Neural cell (in vitro differentiated cells): ENCODE data around the gene SDC3. TPM values are rescaled to one million over a fixed set of nuclear protein-coding genes. Genes with fewer than 3 reads are reported as not detected.

ENCODE experiments used
- H2AFZ ChIP-seq: fragments of 200-600, 300-800 bp; sonication (generic), shearing (Covaris generic); 2 replicates; pipeline ENCODE4 v1.6.0; 2014; ENCODE audit warnings: low read depth, mild to moderate bottlenecking, antibody characterized with exemption, low read length, moderate library complexity
- H3F3A ChIP-seq: fragments of 200-600 bp; shearing (Covaris generic); 2 replicates; pipeline ENCODE4 v1.6.1; 2016; ENCODE audit warnings: mild to moderate bottlenecking, moderate library complexity, mixed read lengths, antibody characterized with exemption, low read length; ENCODE audit not compliant: insufficient read depth, poor library complexity, severe bottlenecking
- H3K27ac ChIP-seq: fragments of 200-600, 300-800 bp; sonication (generic), shearing (Covaris generic); 2 replicates; pipeline ENCODE4 v1.5.1; 2014; ENCODE audit warnings: mild to moderate bottlenecking, low read length, moderate library complexity
- H3K27me3 ChIP-seq: fragments of 300-800, 200-600 bp; sonication (generic), shearing (Covaris generic); 2 replicates; pipeline ENCODE4 v1.6.0; 2014; ENCODE audit warnings: mild to moderate bottlenecking, low read depth, low read length, moderate library complexity; ENCODE audit not compliant: insufficient read depth
- H3K36me3 ChIP-seq: fragments of 300-800, 200-600 bp; sonication (generic), shearing (Covaris generic); 2 replicates; pipeline ENCODE4 v1.5.1; 2014; ENCODE audit warnings: mild to moderate bottlenecking, antibody characterized with exemption, low read length, moderate library complexity; ENCODE audit not compliant: insufficient read depth
- H3K4me2 ChIP-seq: fragments of 300-800, 200-600 bp; sonication (generic), shearing (Covaris generic); 2 replicates; pipeline ENCODE4 v1.6.0; 2014; ENCODE audit warnings: mild to moderate bottlenecking, low read length
- H3K4me3 ChIP-seq: fragments of 300-800, 200-600 bp; sonication (generic), shearing (Covaris generic); 2 replicates; pipeline ENCODE4 v1.5.1; 2014; ENCODE audit warnings: mild to moderate bottlenecking, low read length, moderate library complexity
- H3K79me2 ChIP-seq: fragments of 200-600 bp; shearing (Covaris generic); replicated peaks from 2 replicates; pipeline ENCODE4 v1.6.0; 2014; ENCODE audit warnings: mild to moderate bottlenecking, low read length, moderate library complexity; ENCODE audit not compliant: insufficient read depth
- H3K9ac ChIP-seq: fragments of 300-800, 200-600 bp; sonication (generic), shearing (Covaris generic); 2 replicates; pipeline ENCODE4 v1.6.1; 2016; ENCODE audit warnings: mild to moderate bottlenecking, low read length, mixed read lengths
- H3K9me2 ChIP-seq: fragments of 200-600 bp; shearing (Covaris generic); 2 replicates; pipeline ENCODE4 v1.6.1; 2016; ENCODE audit warnings: mild to moderate bottlenecking, low read length, mixed read lengths; ENCODE audit not compliant: insufficient read depth
- H3K9me3 ChIP-seq: fragments of 200-600, 300-800 bp; sonication (generic), shearing (Covaris generic); 2 replicates; pipeline ENCODE4 v1.6.1; 2016; ENCODE audit warnings: mild to moderate bottlenecking, mixed run types, low read length, moderate library complexity, mixed read lengths
- H4K20me1 ChIP-seq: fragments of 200-600 bp; shearing (Covaris generic); 2 replicates; pipeline ENCODE4 v1.6.1; 2016; ENCODE audit warnings: mild to moderate bottlenecking, mixed run types; ENCODE audit not compliant: insufficient read depth
- CTCF ChIP-seq: fragments of 450-650 bp; IDR thresholded peaks from 2 replicates; pipeline ENCODE4 v1.5.1; 2014; ENCODE audit warnings: antibody characterized with exemption, mild to moderate bottlenecking, moderate library complexity; ENCODE audit not compliant: poor library complexity, severe bottlenecking
- EP300 ChIP-seq: fragments of 450-650 bp; conservative IDR thresholded peaks from 2 replicates; pipeline ENCODE4 v1.6.1; 2014; ENCODE audit warnings: antibody characterized with exemption, mild to moderate bottlenecking, moderate library complexity; ENCODE audit not compliant: poor library complexity, severe bottlenecking
- EZH2 ChIP-seq: fragments of 200-600, 300-800 bp; shearing (Covaris generic), sonication (generic); IDR thresholded peaks from 2 replicates; pipeline ENCODE4 v1.6.1; 2014; ENCODE audit warnings: antibody characterized with exemption, low read length, borderline replicate concordance, mild to moderate bottlenecking; ENCODE audit not compliant: insufficient read depth, poor library complexity, severe bottlenecking
- MXI1 ChIP-seq: fragments of 450-650 bp; conservative IDR thresholded peaks from 2 replicates; pipeline ENCODE4 v1.6.1; 2014; ENCODE audit warnings: antibody characterized with exemption, mild to moderate bottlenecking; ENCODE audit not compliant: poor library complexity, severe bottlenecking
- POLR2AphosphoS5 ChIP-seq: IDR thresholded peaks from 2 replicates; pipeline ENCODE4 v1.6.1; 2012
- RAD21 ChIP-seq: fragments of 450-650 bp; conservative IDR thresholded peaks from 2 replicates; pipeline ENCODE4 v1.6.1; 2014; ENCODE audit warnings: antibody characterized with exemption, mild to moderate bottlenecking, moderate library complexity
- REST ChIP-seq: IDR thresholded peaks from 2 replicates; pipeline ENCODE4 v1.6.1; 2012; ENCODE audit warnings: borderline replicate concordance
- SMC3 ChIP-seq: fragments of 450-650 bp; conservative IDR thresholded peaks from 2 replicates; pipeline ENCODE4 v1.6.1; 2014; ENCODE audit warnings: antibody characterized with exemption, mild to moderate bottlenecking, moderate library complexity; ENCODE audit not compliant: poor library complexity
- TAF1 ChIP-seq: IDR thresholded peaks from 2 replicates; pipeline ENCODE4 v1.6.1; 2012; ENCODE audit warnings: low read depth
- polyA plus RNA-seq: library from polyadenylated mRNA; depleted of rRNA; stranded (reverse); fragments of >200 nt; gene quantifications from 2 replicates; pipeline ENCODE4 v1.2.3, GENCODE V29; 2014

The SDC3 gene
- polyA plus RNA-seq, 1 donor from 2014 or later: 55.2 TPM

GRCh38 chr1:30867537-30867936 lies 41.0 kb downstream of the SDC3 start:
- H3K9ac ChIP-seq: no peak overlapping the region
- no peak overlapping the region for H3K4me2 ChIP-seq
- H4K20me1 ChIP-seq: no peaks in the 10 kb centered on the region
- peaks cover 7% of the 10 kb centered on the region for H3K36me3 ChIP-seq
- no peaks in the 10 kb centered on the region for H3F3A ChIP-seq
- H2AFZ ChIP-seq: no peak overlapping the region
- TF ChIP-seq EP300: no peak
- no peak for TF ChIP-seq TAF1
- TF ChIP-seq REST: no peak
- TF ChIP-seq POLR2AphosphoS5: no peak
- TF ChIP-seq MXI1: no peak
- TF ChIP-seq EZH2: no peak
- no peak for TF ChIP-seq CTCF
- no peak for TF ChIP-seq SMC3
- TF ChIP-seq RAD21: no peak
- H3K4me3 ChIP-seq: no peak overlapping the region
- no peak overlapping the region for H3K27ac ChIP-seq
- no peaks in the 10 kb centered on the region for H3K79me2 ChIP-seq
- H3K9me2 ChIP-seq: no peaks in the 10 kb centered on the region
- H3K9me3 ChIP-seq: peaks cover 1% of the 10 kb centered on the region
- no peaks in the 10 kb centered on the region for H3K27me3 ChIP-seq

- no peaks in the 10 kb centered on the region for H3K79me2 ChIP-seq
- no peak overlapping the region for H3K9ac ChIP-seq
These were observed 42.0 kb downstream of the SDC3 start for GRCh38 chr1:30866594-30866993.

More at GRCh38 chr1:30866594-30866993, 42.0 kb downstream of the SDC3 start:
- H3K36me3 ChIP-seq: no peaks in the 10 kb centered on the region
- no peaks in the 10 kb centered on the region for H3K27me3 ChIP-seq
- no peak overlapping the region for H3K4me2 ChIP-seq
- no peak overlapping the region for H2AFZ ChIP-seq
- H3K27ac ChIP-seq: no peak overlapping the region
- TF ChIP-seq MXI1 (no peak), EP300 (no peak), RAD21 (no peak)
- H3K4me3 ChIP-seq: no peak overlapping the region
- no peaks in the 10 kb centered on the region for H3F3A ChIP-seq
- H4K20me1 ChIP-seq: no peaks in the 10 kb centered on the region
- H3K9me3 ChIP-seq: no peaks in the 10 kb centered on the region
- H3K9me2 ChIP-seq: no peaks in the 10 kb centered on the region
